ENCODE results near the gene HEMK1. TPM values are rescaled to one million over a fixed set of nuclear protein-coding genes. Genes with fewer than 3 reads are reported as not detected.

HEMK1 gene
- total and polyA plus RNA-seq, 2 donors = 20.7 to 43.4 TPM

DNA sequence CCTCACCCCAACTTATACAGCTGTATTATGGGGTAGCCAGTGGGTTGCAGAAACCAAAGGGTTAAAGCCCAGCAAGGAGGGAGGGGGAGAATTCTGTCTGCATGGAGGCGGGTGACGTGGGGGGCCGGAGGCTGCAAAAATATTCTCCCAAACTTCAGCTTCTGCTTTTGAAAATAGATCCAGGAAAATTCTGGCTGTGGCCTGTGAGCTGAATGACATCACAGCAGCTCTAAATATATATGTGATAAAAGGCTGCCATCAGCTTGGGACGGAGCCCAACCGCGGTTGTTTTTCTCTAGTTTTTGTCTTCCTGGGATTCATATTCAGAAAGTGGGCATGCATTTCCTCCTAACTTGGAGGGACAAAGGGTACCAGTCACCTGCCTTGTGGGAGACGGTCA lies 75.2 kb downstream of the HEMK1 start:
- Histone ChIP-seq H3K36me3 (ENCODE audit: control insufficient read depth in 2 of 2, insufficient read depth in 2 of 2, low read length in 1 of 2) (peaks cover 85 to 94% of the 10 kb centered on the region in 2 donors), H3K27ac (ENCODE audit: low read depth in 1 of 2, low read length in 1 of 2) (no peak overlapping the region), H3K27me3 (ENCODE audit: control insufficient read depth in 2 of 2, insufficient read depth in 1 of 2, low read length in 1 of 2) (no peaks in the 10 kb centered on the region), H3K4me3 (ENCODE audit: low read length in 2 of 2) (no peak overlapping the region), H3K4me1 (ENCODE audit: control insufficient read depth in 2 of 2, insufficient read depth in 2 of 2, low read length in 2 of 2) (no peaks in the 10 kb centered on the region), H3K9me3 (ENCODE audit: control insufficient read depth in 2 of 2, insufficient read depth in 1 of 2, low read length in 1 of 2) (no peaks in the 10 kb centered on the region)
- WGBS = 95% methylated on average over 7 of the region's 7 CpGs
- no peak for DNase-seq (ENCODE audit: low read depth in 6 of 9, low spot score in 9 of 9)

DNA sequence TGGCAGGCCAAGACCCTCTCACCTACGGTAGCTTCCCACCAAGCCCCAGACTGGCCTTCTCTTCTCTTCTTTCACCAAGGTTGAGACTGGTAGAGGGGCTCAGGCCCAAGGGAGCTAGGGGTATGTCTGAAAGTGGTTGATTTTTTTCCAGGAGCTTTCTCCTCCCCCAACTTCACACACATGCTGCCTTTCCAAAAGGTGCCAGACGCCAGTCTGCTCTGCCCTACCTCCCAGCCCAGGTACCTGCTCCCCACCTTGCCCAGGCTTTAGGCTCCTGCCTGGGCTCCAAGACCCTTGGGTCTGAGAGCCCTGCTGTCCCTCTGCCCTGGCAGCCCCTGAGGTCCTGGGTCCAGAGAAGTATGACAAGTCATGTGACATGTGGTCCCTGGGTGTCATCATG lies 76.1 kb downstream of the HEMK1 start:
- Histone ChIP-seq H3K27ac (ENCODE audit: low read depth in 1 of 2, low read length in 1 of 2) (no peak overlapping the region), H3K27me3 (ENCODE audit: control insufficient read depth in 2 of 2, insufficient read depth in 1 of 2, low read length in 1 of 2) (no peaks in the 10 kb centered on the region), H3K36me3 (ENCODE audit: control insufficient read depth in 2 of 2, insufficient read depth in 2 of 2, low read length in 1 of 2) (peaks cover 83 to 86% of the 10 kb centered on the region in 2 donors), H3K4me1 (ENCODE audit: control insufficient read depth in 2 of 2, insufficient read depth in 2 of 2, low read length in 2 of 2) (no peaks in the 10 kb centered on the region), H3K4me3 (ENCODE audit: low read length in 2 of 2) (no peak overlapping the region), H3K9me3 (ENCODE audit: control insufficient read depth in 2 of 2, insufficient read depth in 1 of 2, low read length in 1 of 2) (no peaks in the 10 kb centered on the region)
- DNase-seq (ENCODE audit: low read depth in 6 of 9, low spot score in 9 of 9) = no peak
- WGBS = 97% methylated on average over 2 of the region's 2 CpGs

Other genes with a start within 250 kb of the HEMK1 start
- 15.2 TPM for gene HYAL2, start 246.8 kb upstream of the HEMK1 start, total RNA-seq
- 32.7 TPM for gene HYAL2, start 246.8 kb upstream of the HEMK1 start, polyA plus RNA-seq
- gene TUSC2, start 241.3 kb upstream of the HEMK1 start, total RNA-seq = 23.6 TPM
- 27.5 TPM for gene TUSC2, start 241.3 kb upstream of the HEMK1 start, polyA plus RNA-seq
- gene RASSF1, start 228.7 kb upstream of the HEMK1 start, total RNA-seq = 17.6 TPM
- 40.3 TPM for gene RASSF1, start 228.7 kb upstream of the HEMK1 start, polyA plus RNA-seq
- 0.66 TPM for gene ZMYND10, start 223.8 kb upstream of the HEMK1 start, total RNA-seq
- 5.5 TPM for gene ZMYND10, start 223.8 kb upstream of the HEMK1 start, polyA plus RNA-seq
- 30.9 TPM for gene NPRL2, start 218.7 kb upstream of the HEMK1 start, total RNA-seq
- gene NPRL2, start 218.7 kb upstream of the HEMK1 start, polyA plus RNA-seq = 24.5 TPM
- 20.4 TPM for gene CYB561D2, start 218.7 kb upstream of the HEMK1 start, total RNA-seq
- gene CYB561D2, start 218.7 kb upstream of the HEMK1 start, polyA plus RNA-seq = 28.5 TPM
- 17.3 TPM for gene TMEM115, start 210.0 kb upstream of the HEMK1 start, total RNA-seq
- gene TMEM115, start 210.0 kb upstream of the HEMK1 start, polyA plus RNA-seq = 21.9 TPM
- gene CACNA2D2, start 65.9 kb upstream of the HEMK1 start, total RNA-seq = 0.57 TPM
- 1.5 TPM for gene CACNA2D2, start 65.9 kb upstream of the HEMK1 start, polyA plus RNA-seq
- gene C3orf18, start 1.8 kb upstream of the HEMK1 start, total RNA-seq = 4.5 TPM
- gene C3orf18, start 1.8 kb upstream of the HEMK1 start, polyA plus RNA-seq = 4.3 TPM
- gene CISH, start 42.3 kb downstream of the HEMK1 start, total RNA-seq = 10.2 TPM
- gene CISH, start 42.3 kb downstream of the HEMK1 start, polyA plus RNA-seq = 7.0 TPM
- gene MAPKAPK3, start 47.6 kb downstream of the HEMK1 start, total RNA-seq = 54.4 TPM
- gene MAPKAPK3, start 47.6 kb downstream of the HEMK1 start, polyA plus RNA-seq = 24.9 TPM
- gene DOCK3, start 105.4 kb downstream of the HEMK1 start, total RNA-seq = 0.05 TPM
- gene DOCK3, start 105.4 kb downstream of the HEMK1 start, polyA plus RNA-seq = 0.21 TPM